HTERT RPE-1 (cell line): ENCODE results near the gene TBC1D10B.

ENCODE experiments used
- in situ Hi-C: fragments of 300-500 bp; cut with MboI; formaldehyde crosslinking; loops from 4 replicates; pipeline ENCODE4 v1.14.3; 2020; ENCODE audit warnings: low sequenced_read_pairs

Gene TBC1D10B

GRCh38 chr16:30370456-30371247 lies at the start of gene TBC1D10B:
Gene TBC1D10B, minus strand, starts transcription at chr16:30370494. Its CDS starts 311 bp downstream, at chr16:30370183.
- in situ Hi-C loops = no loop called here

- in situ Hi-C loops = no loop called here
Measured at GRCh38 chr16:30418350-30419181, 48.3 kb upstream of the TBC1D10B start.

GRCh38 chr16:30417529-30418349 lies 47.4 kb upstream of the TBC1D10B start:
- in situ Hi-C loops = no loop called here

DNA sequence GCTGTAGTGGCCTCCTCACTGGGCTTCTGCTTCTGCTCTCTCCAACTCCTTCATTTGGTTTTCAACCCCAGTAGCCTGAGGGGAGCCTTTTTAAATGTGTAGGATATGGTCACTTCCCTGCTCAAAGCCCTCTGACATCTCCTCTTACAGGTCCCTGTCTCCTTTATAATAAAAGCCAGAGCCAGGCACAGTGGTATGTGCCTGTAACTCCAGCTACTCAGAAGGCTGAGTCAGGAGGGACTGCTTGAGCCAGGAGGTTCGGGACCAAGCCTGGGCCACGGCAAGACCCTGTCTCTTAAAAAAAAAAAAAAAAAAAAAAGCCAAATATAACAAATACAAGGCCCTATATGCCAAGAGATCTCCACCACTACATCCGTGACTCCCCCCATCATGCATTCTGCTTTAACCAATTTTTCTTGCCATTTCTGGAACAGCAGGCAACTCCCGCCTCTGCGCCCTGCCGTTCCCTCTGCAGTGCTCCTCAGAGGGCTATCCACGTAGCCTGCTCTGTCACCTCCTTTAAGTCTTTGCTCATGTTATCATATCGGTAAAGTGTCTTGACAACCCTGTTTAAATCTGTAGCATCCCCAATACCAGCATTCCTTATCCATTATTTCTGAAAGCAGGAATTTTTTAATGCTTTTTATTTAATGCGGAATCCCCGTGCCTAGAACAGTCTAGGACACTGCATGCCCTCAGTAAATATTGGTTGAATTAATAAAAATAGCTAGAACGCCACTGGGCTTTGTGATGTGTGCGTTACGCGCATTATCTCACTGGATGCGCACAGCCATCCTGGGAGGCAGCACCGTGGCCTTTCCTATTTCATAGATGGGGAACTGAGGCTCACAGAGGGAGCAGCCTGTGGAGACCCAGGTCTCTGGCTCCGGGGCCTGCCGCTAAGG lies 46.6 kb upstream of the TBC1D10B start:
- in situ Hi-C loops = no loop called here

DNA sequence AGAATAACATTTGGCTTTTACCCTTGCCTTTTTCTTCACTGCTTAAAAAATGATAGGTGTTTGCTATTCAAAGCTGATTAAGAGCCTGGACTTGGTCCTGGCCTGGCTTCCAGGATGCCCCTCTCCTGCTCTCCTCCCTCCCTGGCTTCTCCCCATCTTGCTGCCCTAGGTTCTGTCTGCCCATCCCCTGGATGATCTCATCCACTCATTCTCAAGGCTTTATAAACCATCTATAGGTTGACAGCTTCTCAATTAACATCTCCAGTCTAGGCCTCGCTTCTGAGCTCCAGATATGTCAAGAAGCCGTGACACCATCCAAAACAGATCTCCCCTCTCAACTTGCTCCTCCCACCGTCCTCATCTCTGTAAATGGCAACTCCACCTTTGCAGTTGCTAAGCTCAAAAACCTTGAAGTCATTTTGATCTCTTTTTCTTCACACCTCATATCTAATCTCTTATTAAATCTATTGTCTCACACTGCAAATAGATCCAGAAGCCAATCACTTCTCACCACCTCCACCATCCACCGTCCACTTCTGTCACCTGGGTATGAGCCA lies 45.8 kb upstream of the TBC1D10B start:
- in situ Hi-C loops = no loop called here

DNA sequence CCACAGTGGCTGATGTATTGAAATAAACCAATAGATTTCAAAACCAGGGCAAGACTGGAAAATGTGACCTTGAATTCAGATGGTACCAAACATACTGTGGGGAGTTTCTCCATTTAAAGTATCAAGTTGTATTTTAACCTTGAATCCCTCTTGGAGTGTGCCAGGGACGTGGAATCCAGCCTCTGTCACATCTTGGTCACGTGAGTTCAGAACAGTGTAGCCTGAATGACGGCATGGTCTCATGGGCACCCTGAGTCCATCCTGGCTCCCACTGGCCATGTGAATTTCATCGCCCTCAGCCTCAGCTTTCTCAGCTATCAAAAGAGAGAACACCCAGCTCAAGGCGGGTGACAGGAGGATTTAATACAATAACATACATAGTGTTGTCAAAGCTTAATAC lies 43.9 kb upstream of the TBC1D10B start:
- in situ Hi-C loops = no loop called here

DNA sequence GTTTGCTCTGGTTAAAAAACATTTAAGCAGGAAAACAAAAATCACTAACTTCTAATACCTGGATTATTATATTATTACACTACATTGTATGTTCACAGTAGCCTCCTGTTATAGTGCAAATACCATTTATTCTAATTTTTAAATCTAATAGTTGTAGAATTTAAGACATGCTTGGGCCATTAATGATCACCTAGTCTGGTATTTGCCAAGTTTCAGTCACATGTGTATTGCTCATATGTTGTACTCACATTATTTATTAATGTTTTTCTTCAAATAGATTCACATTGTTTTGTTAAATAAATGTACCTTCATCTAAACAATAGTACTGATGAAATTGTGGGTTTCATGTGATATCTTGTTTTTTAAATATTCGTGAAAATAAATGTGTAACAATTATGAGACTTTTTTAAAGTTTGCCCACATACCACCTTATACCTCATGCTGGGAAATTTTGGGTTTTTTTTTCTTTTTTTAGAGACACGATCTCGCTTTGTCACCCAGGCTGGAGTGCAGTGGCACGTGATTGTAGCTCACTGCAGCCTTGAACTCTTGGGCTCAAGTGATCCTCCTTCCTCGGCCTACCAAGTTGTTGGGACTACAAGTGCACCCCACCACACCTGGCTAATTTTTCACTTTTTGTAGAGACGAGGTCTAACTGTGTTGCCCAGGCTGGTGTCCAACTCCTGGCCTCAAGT lies 43.0 kb upstream of the TBC1D10B start:
- in situ Hi-C loops = no loop called here

DNA sequence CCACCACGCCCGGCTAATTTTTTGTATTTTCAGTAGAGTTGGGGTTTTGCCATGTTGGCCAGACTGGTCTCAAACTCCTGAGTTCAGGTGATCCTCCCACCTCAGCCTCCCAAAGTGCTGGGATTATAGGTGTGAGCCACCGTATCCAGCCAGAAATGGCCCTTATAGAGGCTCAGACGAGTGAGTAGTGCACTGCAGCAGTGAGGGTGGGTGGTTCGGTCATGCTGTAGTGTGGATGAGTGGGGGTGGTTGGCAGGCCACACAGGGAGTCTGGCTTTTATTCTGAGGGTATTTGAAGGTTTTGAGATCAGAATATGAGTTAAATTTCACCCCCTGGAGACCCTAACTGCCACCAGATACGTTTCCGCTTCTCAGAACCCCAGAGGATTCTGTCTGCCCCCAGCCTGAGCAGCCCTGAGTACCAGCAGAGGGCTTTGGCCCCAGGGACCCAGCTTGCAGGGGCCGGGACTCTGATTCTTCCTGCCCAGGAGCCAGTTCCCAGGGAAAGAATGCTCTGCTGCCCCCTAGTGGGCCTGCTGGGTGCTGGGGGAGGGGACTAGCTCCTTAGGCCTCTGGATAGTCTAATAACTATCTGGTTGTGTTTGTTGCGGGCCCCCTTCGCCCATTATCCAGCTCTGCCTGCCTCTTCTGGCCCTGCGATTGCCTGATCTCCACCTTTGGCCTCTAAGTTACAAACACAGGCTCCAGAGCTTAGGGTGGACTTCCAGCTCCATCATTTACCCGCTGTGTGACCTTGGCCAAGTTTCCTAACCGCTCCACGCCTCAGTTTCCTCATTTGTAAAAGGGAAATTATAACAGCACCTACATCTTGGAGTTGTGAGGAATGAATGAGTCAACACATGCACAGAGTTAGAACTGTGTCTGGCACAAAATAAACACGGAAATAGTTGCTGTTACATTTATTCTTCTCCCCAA lies 39.1 kb upstream of the TBC1D10B start:
- in situ Hi-C loops = no loop called here

DNA sequence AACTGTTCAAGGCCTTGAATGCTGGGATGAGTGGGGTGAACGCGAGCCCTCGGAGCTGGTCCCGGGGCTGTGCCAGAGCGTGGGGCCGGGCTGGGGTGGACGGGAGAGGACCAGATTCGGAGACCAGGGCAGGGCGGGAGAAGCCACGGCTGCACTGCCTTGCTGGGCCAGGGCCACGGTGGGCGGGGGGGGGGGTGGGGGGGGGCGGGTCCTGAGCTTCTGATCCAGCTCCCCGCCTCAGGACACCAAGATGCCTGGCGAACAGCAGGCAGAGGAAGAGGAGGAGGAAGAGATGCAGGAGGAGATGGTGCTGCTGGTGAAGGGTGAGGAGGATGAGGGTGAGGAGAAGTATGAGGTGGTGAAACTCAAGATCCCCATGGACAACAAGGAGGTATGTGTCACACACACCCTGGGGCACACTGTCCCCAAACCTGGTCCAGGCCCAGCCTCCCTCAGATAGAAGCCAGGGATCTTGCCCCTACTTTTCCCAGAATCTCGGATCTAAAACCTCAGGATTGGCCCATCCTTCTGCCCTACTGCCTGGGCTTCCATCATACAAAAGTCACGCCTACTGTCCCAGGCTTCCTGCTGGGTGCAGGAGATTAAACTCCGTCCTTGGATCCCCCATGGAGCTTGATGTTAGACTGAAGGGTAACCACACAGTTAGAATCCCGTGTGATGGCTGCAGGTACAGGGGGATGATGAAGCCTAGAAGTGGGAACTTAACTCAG lies 37.7 kb upstream of the TBC1D10B start:
- in situ Hi-C loops = no loop called here

DNA sequence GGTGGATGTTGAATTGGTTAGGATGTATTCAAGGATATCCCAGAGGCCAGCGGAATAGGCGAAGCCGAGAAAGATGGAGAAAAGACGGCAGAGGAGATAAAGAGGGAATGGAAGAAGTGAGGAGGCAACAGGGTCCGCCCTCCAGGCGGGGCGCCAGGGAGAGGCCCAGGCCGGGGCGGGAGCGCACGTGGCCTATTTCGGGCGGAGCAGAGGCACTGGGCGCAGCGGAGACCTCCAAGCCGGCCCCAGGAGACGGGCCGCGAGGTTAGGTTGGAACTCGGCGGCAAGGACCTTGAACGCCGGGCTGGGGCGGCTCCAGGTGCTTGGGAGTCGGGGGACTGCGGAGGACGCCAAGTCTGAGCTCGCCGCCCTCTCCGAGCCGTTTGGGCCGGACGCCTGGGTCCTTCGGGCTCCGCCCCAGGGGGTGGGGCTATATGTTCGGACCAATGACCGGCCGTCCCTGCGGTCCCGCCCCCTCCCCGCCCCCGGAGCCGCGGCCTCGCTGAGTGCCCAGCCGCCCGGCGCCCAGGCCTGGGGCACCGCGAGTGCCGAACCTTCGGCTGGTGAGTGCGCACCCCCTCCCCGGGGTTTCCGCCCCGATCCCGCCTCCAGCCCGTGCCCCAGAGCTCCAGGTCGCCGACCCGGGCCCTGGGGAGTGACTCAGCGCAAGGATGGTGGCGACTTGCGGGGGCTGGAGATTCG lies 37.0 kb upstream of the TBC1D10B start, which contains the start of gene ZNF771:
Gene ZNF771 (plus strand): TSS at position 505 of the 702 bp plus-strand sequence. CDS start 448 bp downstream, outside the sequence.
- in situ Hi-C loops = no loop called here

GRCh38 chr16:30406795-30407101 lies 36.5 kb upstream of the TBC1D10B start:
- in situ Hi-C loops = no loop called here

DNA sequence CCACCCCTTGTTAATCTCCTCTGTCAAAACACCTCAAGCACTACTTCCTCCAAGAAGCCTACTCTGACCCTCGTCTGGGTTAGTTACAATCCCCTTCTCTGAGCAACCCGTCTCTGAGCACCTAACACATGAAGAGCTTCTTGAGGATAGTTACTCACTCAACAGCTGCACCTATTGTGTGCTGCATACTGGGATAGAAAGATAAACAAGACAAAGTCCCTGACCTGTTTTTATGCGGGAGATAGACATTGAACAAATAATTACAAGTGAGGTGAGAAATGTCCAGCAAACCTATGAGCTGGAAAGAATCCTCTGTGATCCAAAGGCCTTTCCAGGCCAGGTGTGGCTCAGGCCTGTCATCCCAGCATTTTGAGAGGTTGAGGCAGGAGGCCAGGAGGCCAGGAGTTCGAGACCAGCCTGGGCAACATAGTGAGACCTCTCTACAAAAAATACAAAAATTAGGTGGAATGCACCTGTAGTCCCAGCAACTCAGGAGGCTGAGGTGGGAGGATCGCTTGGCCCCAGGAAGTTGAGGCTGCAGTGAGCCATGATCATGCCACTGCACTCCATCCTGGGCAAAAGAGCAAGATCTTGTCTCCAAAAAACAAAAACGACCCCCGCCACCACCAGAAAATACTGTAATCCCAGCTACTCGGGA lies 31.6 kb upstream of the TBC1D10B start:
- in situ Hi-C loops = no loop called here

GRCh38 chr16:30399435-30400186 lies 29.3 kb upstream of the TBC1D10B start:
- in situ Hi-C loops = no loop called here

GRCh38 chr16:30398661-30399434 lies 28.6 kb upstream of the TBC1D10B start:
- in situ Hi-C loops = no loop called here
